ENCODE measurements around the gene SKP1. TPM values are rescaled to one million over a fixed set of nuclear protein-coding genes. Genes with fewer than 3 reads are reported as not detected.

SKP1 gene
- total and polyA plus RNA-seq, 9 of the 15 experiments (the other 6 are each of a cell fraction or from before 2014, with no cell fraction given), result 301 to 2,109 (median 639) TPM

DNA sequence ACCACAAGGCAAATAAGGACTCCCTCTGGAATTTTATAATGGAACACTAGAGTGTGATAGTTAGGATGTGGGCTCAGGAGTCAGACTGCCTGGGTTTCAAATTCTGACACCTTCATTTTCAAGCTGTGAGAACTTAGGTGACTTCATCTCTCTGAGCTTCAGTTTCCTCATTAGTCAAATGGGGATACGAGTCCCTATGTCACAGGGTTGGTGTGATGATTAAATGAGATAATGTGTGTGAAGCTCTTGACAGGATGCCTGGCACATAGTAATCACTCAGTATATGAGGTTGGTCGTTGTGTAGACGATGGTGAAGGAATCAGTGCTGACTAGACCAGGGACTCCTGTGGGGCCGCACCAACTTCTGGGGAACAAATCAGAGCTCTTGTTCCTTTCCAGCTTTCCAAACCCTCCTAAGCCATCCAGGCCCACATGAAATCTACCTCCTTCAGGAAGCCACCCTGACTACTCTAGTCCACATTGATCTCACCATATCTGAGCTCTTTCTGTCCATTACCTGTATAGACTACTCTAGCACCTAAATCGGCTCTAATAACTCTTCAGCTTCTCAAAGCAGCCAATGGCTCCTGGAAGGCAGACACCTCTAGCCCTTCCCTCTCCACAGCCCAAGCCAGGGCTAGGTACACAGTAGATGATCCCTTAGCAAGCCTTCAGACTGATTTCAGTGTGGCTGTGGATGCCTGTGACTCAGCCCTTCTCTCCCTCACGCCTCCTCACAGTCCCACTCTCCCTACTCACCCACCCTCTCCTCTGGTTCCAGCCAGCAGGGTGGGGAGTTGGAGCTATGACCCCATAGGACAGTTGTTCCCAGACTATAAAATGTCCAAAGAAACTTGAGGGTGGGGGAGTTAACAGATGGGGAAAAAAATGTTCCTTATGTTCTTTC lies 64.8 kb downstream of the SKP1 start (continued):
- TF ChIP-seq, protein P1, sequence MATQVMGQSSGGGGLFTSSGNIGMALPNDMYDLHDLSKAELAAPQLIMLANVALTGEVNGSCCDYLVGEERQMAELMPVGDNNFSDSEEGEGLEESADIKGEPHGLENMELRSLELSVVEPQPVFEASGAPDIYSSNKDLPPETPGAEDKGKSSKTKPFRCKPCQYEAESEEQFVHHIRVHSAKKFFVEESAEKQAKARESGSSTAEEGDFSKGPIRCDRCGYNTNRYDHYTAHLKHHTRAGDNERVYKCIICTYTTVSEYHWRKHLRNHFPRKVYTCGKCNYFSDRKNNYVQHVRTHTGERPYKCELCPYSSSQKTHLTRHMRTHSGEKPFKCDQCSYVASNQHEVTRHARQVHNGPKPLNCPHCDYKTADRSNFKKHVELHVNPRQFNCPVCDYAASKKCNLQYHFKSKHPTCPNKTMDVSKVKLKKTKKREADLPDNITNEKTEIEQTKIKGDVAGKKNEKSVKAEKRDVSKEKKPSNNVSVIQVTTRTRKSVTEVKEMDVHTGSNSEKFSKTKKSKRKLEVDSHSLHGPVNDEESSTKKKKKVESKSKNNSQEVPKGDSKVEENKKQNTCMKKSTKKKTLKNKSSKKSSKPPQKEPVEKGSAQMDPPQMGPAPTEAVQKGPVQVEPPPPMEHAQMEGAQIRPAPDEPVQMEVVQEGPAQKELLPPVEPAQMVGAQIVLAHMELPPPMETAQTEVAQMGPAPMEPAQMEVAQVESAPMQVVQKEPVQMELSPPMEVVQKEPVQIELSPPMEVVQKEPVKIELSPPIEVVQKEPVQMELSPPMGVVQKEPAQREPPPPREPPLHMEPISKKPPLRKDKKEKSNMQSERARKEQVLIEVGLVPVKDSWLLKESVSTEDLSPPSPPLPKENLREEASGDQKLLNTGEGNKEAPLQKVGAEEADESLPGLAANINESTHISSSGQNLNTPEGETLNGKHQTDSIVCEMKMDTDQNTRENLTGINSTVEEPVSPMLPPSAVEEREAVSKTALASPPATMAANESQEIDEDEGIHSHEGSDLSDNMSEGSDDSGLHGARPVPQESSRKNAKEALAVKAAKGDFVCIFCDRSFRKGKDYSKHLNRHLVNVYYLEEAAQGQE (IDR thresholded peaks at IDR 0.05; ENCODE audit: borderline replicate concordance), result no peak
- TF ChIP-seq, protein P1 (CRISPR knock-in tag; IDR thresholded peaks at IDR 0.05; ENCODE audit: low read depth), result no peak
- no peak for TF ChIP-seq STAT5A (IDR thresholded peaks at IDR 0.05; ENCODE audit: borderline replicate concordance, low read length)
- TF ChIP-seq ETS2 (tag; IDR thresholded peaks at IDR 0.05; ENCODE audit: borderline replicate concordance, poor library complexity, severe bottlenecking), result no peak
- no peak for TF ChIP-seq ZKSCAN1 (IDR thresholded peaks at IDR 0.05; ENCODE audit: low read depth, low read length)
- TF ChIP-seq MECOM (CRISPR knock-in tag; IDR thresholded peaks at IDR 0.05), result no peak
- TF ChIP-seq SMARCB1 (IDR thresholded peaks at IDR 0.05; ENCODE audit: insufficient read length, low read depth), result no peak
- TF ChIP-seq XRCC3 (IDR thresholded peaks at IDR 0.05), result no peak
- 0 out of 4 replicates have a peak, but pooled peaks of 1 of the 2 experiments have one; percentile 24 for TF ChIP-seq FOXA3 (CRISPR knock-in tag; conservative IDR thresholded peaks at IDR 0.05 in 1 of 2, IDR thresholded peaks at IDR 0.05 in 1 of 2)
- no peak for TF ChIP-seq GATAD2B (IDR thresholded peaks at IDR 0.05; ENCODE audit: borderline replicate concordance)
- TF ChIP-seq KLF1 (tag; IDR thresholded peaks at IDR 0.05), result no peak
- no peak for TF ChIP-seq TCFL5 (CRISPR knock-in tag; conservative IDR thresholded peaks at IDR 0.05)
- TF ChIP-seq POLR2AphosphoS2 (IDR thresholded peaks at IDR 0.05; ENCODE audit: low read length), result no peak
- no peak for TF ChIP-seq MBD2 (IDR thresholded peaks at IDR 0.05; ENCODE audit: borderline replicate concordance, low read depth)
- no peak for TF ChIP-seq ZNF165 (CRISPR knock-in tag; IDR thresholded peaks at IDR 0.05; ENCODE audit: borderline replicate concordance)
- TF ChIP-seq ARID1B (IDR thresholded peaks at IDR 0.05), result no peak
- TF ChIP-seq, protein P2, sequence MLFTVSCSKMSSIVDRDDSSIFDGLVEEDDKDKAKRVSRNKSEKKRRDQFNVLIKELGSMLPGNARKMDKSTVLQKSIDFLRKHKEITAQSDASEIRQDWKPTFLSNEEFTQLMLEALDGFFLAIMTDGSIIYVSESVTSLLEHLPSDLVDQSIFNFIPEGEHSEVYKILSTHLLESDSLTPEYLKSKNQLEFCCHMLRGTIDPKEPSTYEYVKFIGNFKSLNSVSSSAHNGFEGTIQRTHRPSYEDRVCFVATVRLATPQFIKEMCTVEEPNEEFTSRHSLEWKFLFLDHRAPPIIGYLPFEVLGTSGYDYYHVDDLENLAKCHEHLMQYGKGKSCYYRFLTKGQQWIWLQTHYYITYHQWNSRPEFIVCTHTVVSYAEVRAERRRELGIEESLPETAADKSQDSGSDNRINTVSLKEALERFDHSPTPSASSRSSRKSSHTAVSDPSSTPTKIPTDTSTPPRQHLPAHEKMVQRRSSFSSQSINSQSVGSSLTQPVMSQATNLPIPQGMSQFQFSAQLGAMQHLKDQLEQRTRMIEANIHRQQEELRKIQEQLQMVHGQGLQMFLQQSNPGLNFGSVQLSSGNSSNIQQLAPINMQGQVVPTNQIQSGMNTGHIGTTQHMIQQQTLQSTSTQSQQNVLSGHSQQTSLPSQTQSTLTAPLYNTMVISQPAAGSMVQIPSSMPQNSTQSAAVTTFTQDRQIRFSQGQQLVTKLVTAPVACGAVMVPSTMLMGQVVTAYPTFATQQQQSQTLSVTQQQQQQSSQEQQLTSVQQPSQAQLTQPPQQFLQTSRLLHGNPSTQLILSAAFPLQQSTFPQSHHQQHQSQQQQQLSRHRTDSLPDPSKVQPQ (CRISPR knock-in tag; IDR thresholded peaks at IDR 0.05; ENCODE audit: borderline replicate concordance), result no peak
- TF ChIP-seq SMAD1 (IDR thresholded peaks at IDR 0.05; ENCODE audit: low read depth, low read length, partially characterized antibody), result no peak

All from K562 (cell line).